ENCODE data around the gene LRBA. TPM values are rescaled to one million over a fixed set of nuclear protein-coding genes. Genes with fewer than 3 reads are reported as not detected.

LRBA gene
- total and polyA plus RNA-seq, 4 experiments from 2014 or later: 17.1 to 64.5 (median 45.4) TPM

DNA sequence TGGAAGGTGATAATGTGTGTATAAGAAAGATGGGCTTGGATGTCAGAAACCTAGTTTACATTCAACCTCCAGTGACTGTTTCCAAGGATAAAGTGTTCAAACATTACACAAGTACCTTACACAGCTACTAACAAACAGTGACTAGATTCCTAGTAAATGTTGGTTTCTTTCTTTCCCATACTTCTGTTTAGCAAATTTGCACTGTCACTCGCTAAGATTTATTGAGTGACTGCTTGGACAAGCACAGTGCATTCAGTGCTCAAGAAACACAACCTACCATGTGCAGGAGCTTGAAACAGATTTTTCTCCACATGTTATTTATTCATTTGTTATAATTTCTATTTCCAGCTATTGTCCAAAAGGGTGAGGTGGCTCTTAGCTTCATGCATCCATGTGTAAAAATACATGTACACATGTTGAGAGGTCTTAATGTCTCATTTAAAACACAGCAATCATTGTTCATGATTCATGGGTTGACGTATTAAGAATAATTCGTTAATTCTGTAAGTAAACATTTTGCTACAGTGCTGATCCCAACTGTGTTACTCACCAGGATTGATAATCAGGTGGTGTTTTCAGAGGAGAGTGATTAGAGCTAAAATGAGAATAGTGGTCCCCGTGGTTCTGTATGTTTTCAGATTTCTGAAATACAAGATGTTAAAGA is 783.8 kb downstream of the LRBA start:
- DNase-seq: no peak
- no peak overlapping the region for H3K4me3 Mint-ChIP-seq
- no peaks in the 10 kb centered on the region for H3K4me1 ChIP-seq (ENCODE audit: insufficient read depth, low read length)
- no peaks in the 10 kb centered on the region for H3K36me3 Mint-ChIP-seq
- CTCF ChIA-PET (ENCODE audit: partially characterized antibody): no interaction called here
- H3K27me3 ChIP-seq (ENCODE audit: insufficient read depth, low read length): no peaks in the 10 kb centered on the region
- H3K4me1 Mint-ChIP-seq: no peaks in the 10 kb centered on the region
- POLR2A ChIA-PET (ENCODE audit: partially characterized antibody): no interaction called here
- no peak overlapping the region for H3K27ac Mint-ChIP-seq
- peaks cover 9% of the 10 kb centered on the region in 2 donors for H3K27me3 Mint-ChIP-seq
- intact Hi-C loops (cut with micrococcal nuclease): no loop called here
- H3K27ac ChIP-seq (ENCODE audit: low read depth, low read length): no peak overlapping the region
- no peaks in the 10 kb centered on the region for H3K9me3 Mint-ChIP-seq
- no peak overlapping the region for H3K4me3 ChIP-seq (ENCODE audit: low read length in 2 of 2)
- H3K36me3 ChIP-seq (ENCODE audit: insufficient read depth, low read length): no peaks in the 10 kb centered on the region
- H3K9me3 ChIP-seq (ENCODE audit: control insufficient read depth in 1 of 2, low read length in 2 of 2): no peaks in the 10 kb centered on the region

GRCh38 chr4:150230561-150230960 is 784.5 kb downstream of the LRBA start:
- H3K9me3 Mint-ChIP-seq: no peaks in the 10 kb centered on the region
- POLR2A ChIA-PET (ENCODE audit: partially characterized antibody): no interaction called here
- CTCF ChIA-PET (ENCODE audit: partially characterized antibody): no interaction called here

DNA sequence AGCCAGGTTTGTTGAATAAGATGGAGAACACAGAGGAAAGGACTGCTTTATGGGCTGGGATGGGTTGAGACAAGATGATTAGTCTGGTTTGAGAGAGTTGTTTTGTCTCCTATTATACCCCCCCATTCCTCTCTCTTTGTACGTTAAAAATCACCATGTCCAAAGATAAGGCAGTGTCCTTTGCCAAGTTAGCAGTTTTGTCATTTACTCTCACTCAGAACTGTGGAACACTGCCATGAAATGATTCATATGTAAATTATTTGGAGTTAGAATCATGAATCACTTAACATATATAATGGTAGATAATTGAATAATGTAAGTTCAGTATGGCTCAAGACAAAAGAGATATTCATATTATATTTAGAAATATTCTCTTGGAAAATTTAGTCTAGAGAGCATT is 785.6 kb downstream of the LRBA start:
- no peak overlapping the region for H3K4me3 ChIP-seq (ENCODE audit: low read length in 2 of 2)
- Mint-ChIP-seq H3K9me3 (no peaks in the 10 kb centered on the region), H3K4me1 (no peaks in the 10 kb centered on the region), H3K36me3 (no peaks in the 10 kb centered on the region), H3K27ac (no peak overlapping the region), H3K4me3 (no peak overlapping the region), H3K27me3 (peaks cover 9% of the 10 kb centered on the region in 2 donors)
- H3K4me1 ChIP-seq (ENCODE audit: insufficient read depth, low read length): no peaks in the 10 kb centered on the region
- intact Hi-C loops (cut with micrococcal nuclease): no loop called here
- no peaks in the 10 kb centered on the region for H3K36me3 ChIP-seq (ENCODE audit: insufficient read depth, low read length)
- H3K27ac ChIP-seq (ENCODE audit: low read depth, low read length): no peak overlapping the region
- no peak for DNase-seq
- no peaks in the 10 kb centered on the region for H3K27me3 ChIP-seq (ENCODE audit: insufficient read depth, low read length)
- ChIA-PET CTCF (ENCODE audit: partially characterized antibody) (no interaction called here), POLR2A (ENCODE audit: partially characterized antibody) (no interaction called here)
- H3K9me3 ChIP-seq (ENCODE audit: control insufficient read depth in 1 of 2, low read length in 2 of 2): no peaks in the 10 kb centered on the region

More at GRCh38 chr4:150230561-150230960, 784.5 kb downstream of the LRBA start:
- H3K4me1 ChIP-seq (ENCODE audit: insufficient read depth, low read length): no peaks in the 10 kb centered on the region
- H3K27me3 ChIP-seq (ENCODE audit: insufficient read depth, low read length): no peaks in the 10 kb centered on the region
- H3K27me3 Mint-ChIP-seq: peaks cover 9% of the 10 kb centered on the region in 2 donors
- H3K36me3 ChIP-seq (ENCODE audit: insufficient read depth, low read length): no peaks in the 10 kb centered on the region
- no peak overlapping the region for H3K4me3 Mint-ChIP-seq
- no peaks in the 10 kb centered on the region for H3K36me3 Mint-ChIP-seq
- intact Hi-C loops (cut with micrococcal nuclease): no loop called here
- H3K27ac ChIP-seq (ENCODE audit: low read depth, low read length): no peak overlapping the region
- no peak overlapping the region for H3K4me3 ChIP-seq (ENCODE audit: low read length in 2 of 2)
- DNase-seq: no peak
- H3K9me3 ChIP-seq (ENCODE audit: control insufficient read depth in 1 of 2, low read length in 2 of 2): no peaks in the 10 kb centered on the region
- no peak overlapping the region for H3K27ac Mint-ChIP-seq
- H3K4me1 Mint-ChIP-seq: no peaks in the 10 kb centered on the region

- no peak overlapping the region for H3K4me3 ChIP-seq (ENCODE audit: low read length in 2 of 2)
- no peak for DNase-seq
- no peak overlapping the region for H3K27ac Mint-ChIP-seq
- intact Hi-C loops (cut with micrococcal nuclease): no loop called here
- no peak overlapping the region for H3K27ac ChIP-seq (ENCODE audit: low read depth, low read length)
- POLR2A ChIA-PET (ENCODE audit: partially characterized antibody): no interaction called here
- CTCF ChIA-PET (ENCODE audit: partially characterized antibody): interaction anchor here (1.3 kb wide), 1 partner anchor 18 kb away, joined by 3 read pairs; no protein-coding TSS in a partner anchor
- H3K36me3 ChIP-seq (ENCODE audit: insufficient read depth, low read length): no peaks in the 10 kb centered on the region
- no peaks in the 10 kb centered on the region for H3K9me3 Mint-ChIP-seq
- H3K4me3 Mint-ChIP-seq: no peak overlapping the region
- H3K27me3 ChIP-seq (ENCODE audit: insufficient read depth, low read length): no peaks in the 10 kb centered on the region
- no peaks in the 10 kb centered on the region for H3K9me3 ChIP-seq (ENCODE audit: control insufficient read depth in 1 of 2, low read length in 2 of 2)
- no peaks in the 10 kb centered on the region for H3K4me1 Mint-ChIP-seq
- no peaks in the 10 kb centered on the region for H3K36me3 Mint-ChIP-seq
- H3K4me1 ChIP-seq (ENCODE audit: insufficient read depth, low read length): no peaks in the 10 kb centered on the region
- H3K27me3 Mint-ChIP-seq: peaks cover 4 to 7% of the 10 kb centered on the region in 2 donors
Measured at GRCh38 chr4:150224896-150225591, 790.0 kb downstream of the LRBA start.

DNA sequence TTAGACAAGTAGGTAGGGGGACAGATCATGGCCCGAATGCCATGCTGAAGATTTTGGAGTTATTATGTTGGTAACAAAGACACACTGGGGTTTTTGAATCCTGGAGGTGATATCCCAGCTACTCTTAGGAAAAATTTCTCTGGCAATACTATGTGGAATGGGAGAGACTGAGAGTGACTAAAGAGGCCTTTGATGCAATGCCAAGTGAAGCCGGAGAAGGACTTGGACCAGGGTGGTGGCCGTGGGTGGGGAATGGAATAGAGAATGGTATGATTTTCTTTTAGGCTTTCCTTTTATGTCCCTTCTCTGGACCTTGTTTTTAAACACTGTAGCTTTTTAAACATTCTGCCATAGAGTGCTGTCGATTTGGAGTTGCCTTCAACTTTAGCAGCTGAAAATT is 795.2 kb downstream of the LRBA start:
- H3K36me3 Mint-ChIP-seq: no peaks in the 10 kb centered on the region
- H3K4me1 Mint-ChIP-seq: no peaks in the 10 kb centered on the region
- DNase-seq: no peak
- Histone ChIP-seq H3K27me3 (ENCODE audit: insufficient read depth, low read length) (no peaks in the 10 kb centered on the region), H3K9me3 (ENCODE audit: control insufficient read depth in 1 of 2, low read length in 2 of 2) (no peaks in the 10 kb centered on the region), H3K27ac (ENCODE audit: low read depth, low read length) (no peak overlapping the region), H3K4me3 (ENCODE audit: low read length in 2 of 2) (no peak overlapping the region), H3K36me3 (ENCODE audit: insufficient read depth, low read length) (no peaks in the 10 kb centered on the region), H3K4me1 (ENCODE audit: insufficient read depth, low read length) (no peaks in the 10 kb centered on the region)
- ChIA-PET POLR2A (ENCODE audit: partially characterized antibody) (no interaction called here), CTCF (ENCODE audit: partially characterized antibody) (interaction anchor here (0.7 kb wide), 1 partner anchor 374 kb away, joined by 3 read pairs; no protein-coding TSS in a partner anchor)
- H3K27ac Mint-ChIP-seq: no peak overlapping the region
- H3K27me3 Mint-ChIP-seq: peaks cover 0 to 2% of the 10 kb centered on the region in 2 donors
- no peak overlapping the region for H3K4me3 Mint-ChIP-seq
- no peaks in the 10 kb centered on the region for H3K9me3 Mint-ChIP-seq
- intact Hi-C loops (cut with micrococcal nuclease): no loop called here

DNA sequence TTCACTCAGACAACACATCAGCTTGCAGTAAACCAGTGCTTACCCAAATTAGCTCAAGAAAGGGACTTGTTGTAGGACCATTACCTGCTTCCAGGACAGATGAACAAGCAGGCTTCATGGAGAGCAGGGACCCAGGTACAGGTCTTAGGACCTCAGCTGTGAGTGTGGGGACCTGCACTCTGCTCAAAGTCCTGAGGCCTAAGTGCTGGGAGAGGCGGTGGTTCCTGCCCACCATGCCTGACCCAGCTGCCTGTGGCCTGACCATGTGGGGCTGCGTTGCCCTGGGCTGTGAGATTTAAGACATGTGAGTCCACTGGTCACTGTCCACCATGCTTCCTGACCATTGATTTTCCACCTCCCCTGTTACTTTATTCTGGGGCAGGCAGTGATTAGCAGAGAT is 796.6 kb downstream of the LRBA start:
- no peak overlapping the region for H3K27ac ChIP-seq (ENCODE audit: low read depth, low read length)
- H3K4me1 Mint-ChIP-seq: no peaks in the 10 kb centered on the region
- no peaks in the 10 kb centered on the region for H3K9me3 ChIP-seq (ENCODE audit: control insufficient read depth in 1 of 2, low read length in 2 of 2)
- H3K36me3 Mint-ChIP-seq: no peaks in the 10 kb centered on the region
- no peak overlapping the region for H3K4me3 ChIP-seq (ENCODE audit: low read length in 2 of 2)
- H3K9me3 Mint-ChIP-seq: no peaks in the 10 kb centered on the region
- H3K36me3 ChIP-seq (ENCODE audit: insufficient read depth, low read length): no peaks in the 10 kb centered on the region
- no peaks in the 10 kb centered on the region for H3K27me3 ChIP-seq (ENCODE audit: insufficient read depth, low read length)
- CTCF ChIA-PET (ENCODE audit: partially characterized antibody): no interaction called here
- no peaks in the 10 kb centered on the region for H3K4me1 ChIP-seq (ENCODE audit: insufficient read depth, low read length)
- H3K27ac Mint-ChIP-seq: no peak overlapping the region
- H3K27me3 Mint-ChIP-seq: peaks cover 0 to 2% of the 10 kb centered on the region in 2 donors
- no peak for DNase-seq
- POLR2A ChIA-PET (ENCODE audit: partially characterized antibody): no interaction called here
- H3K4me3 Mint-ChIP-seq: no peak overlapping the region
- intact Hi-C loops (cut with micrococcal nuclease): no loop called here

GRCh38 chr4:150217808-150218207 is 797.3 kb downstream of the LRBA start:
- Histone ChIP-seq H3K9me3 (ENCODE audit: control insufficient read depth in 1 of 2, low read length in 2 of 2) (no peaks in the 10 kb centered on the region), H3K4me1 (ENCODE audit: insufficient read depth, low read length) (no peaks in the 10 kb centered on the region), H3K27me3 (ENCODE audit: insufficient read depth, low read length) (no peaks in the 10 kb centered on the region), H3K27ac (ENCODE audit: low read depth, low read length) (no peak overlapping the region), H3K36me3 (ENCODE audit: insufficient read depth, low read length) (no peaks in the 10 kb centered on the region), H3K4me3 (ENCODE audit: low read length in 2 of 2) (no peak overlapping the region)
- ChIA-PET POLR2A (ENCODE audit: partially characterized antibody) (no interaction called here), CTCF (ENCODE audit: partially characterized antibody) (no interaction called here)
- H3K27me3 Mint-ChIP-seq: peaks cover 0 to 2% of the 10 kb centered on the region in 2 donors
- intact Hi-C loops (cut with micrococcal nuclease): no loop called here
- no peaks in the 10 kb centered on the region for H3K4me1 Mint-ChIP-seq
- no peak overlapping the region for H3K4me3 Mint-ChIP-seq
- H3K27ac Mint-ChIP-seq: no peak overlapping the region
- no peaks in the 10 kb centered on the region for H3K36me3 Mint-ChIP-seq
- DNase-seq: no peak
- no peaks in the 10 kb centered on the region for H3K9me3 Mint-ChIP-seq
